ENCODE measurements around the gene KMT2C.

Gene KMT2C

DNA sequence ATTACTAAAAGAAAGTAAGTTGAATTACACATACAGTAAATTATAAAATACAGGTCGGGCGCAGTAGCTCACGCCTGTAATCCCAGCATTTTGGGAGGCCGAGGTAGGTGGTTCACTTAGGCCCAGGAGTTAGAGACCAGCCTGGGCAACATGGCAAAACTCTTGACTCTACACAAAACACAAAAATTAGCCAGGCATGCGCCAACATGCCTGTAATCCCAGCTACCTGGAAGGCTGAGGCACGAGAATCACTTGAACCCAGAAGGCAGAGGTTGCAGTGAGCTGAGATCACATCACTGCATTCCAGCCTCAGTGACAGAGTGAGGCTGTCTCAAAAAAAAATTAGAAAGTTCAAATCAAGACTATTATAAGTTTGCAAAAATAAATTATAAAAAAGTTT lies 235.4 kb downstream of the KMT2C start:
- no peak overlapping the region for H3K4me3 ChIP-seq (ENCODE audit: low read length)
- peak; percentile 64 for DNase-seq (ENCODE audit: low read depth)
- TF ChIP-seq, protein P1, sequence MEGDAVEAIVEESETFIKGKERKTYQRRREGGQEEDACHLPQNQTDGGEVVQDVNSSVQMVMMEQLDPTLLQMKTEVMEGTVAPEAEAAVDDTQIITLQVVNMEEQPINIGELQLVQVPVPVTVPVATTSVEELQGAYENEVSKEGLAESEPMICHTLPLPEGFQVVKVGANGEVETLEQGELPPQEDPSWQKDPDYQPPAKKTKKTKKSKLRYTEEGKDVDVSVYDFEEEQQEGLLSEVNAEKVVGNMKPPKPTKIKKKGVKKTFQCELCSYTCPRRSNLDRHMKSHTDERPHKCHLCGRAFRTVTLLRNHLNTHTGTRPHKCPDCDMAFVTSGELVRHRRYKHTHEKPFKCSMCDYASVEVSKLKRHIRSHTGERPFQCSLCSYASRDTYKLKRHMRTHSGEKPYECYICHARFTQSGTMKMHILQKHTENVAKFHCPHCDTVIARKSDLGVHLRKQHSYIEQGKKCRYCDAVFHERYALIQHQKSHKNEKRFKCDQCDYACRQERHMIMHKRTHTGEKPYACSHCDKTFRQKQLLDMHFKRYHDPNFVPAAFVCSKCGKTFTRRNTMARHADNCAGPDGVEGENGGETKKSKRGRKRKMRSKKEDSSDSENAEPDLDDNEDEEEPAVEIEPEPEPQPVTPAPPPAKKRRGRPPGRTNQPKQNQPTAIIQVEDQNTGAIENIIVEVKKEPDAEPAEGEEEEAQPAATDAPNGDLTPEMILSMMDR (IDR thresholded peaks at IDR 0.05; ENCODE audit: insufficient read depth, low read depth, low read length, missing control alignments) = no peak

DNA sequence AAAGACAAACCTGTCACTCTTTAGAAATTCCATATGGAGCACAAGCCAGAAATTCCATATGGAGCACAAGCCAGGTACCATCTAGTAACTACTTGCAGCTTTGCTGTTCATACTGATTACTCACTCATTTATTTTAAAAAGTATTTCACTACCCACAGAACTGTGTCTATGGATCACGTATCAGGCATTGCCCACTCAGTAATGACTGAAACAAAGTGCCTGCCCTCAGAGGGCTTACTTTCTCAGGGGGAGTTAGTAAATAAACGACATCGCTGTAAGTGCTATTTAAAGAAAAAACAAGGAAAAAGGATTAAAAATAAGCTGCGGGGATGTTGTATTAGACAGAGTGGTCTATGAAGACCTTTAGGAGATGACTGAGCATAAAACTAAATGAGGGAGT lies 239.4 kb downstream of the KMT2C start:
- DNase-seq (ENCODE audit: low read depth) = no peak
- TF ChIP-seq, protein P1 (IDR thresholded peaks at IDR 0.05; ENCODE audit: insufficient read depth, low read depth, low read length, missing control alignments) = no peak
- H3K4me3 ChIP-seq (ENCODE audit: low read length) = no peak overlapping the region

DNA sequence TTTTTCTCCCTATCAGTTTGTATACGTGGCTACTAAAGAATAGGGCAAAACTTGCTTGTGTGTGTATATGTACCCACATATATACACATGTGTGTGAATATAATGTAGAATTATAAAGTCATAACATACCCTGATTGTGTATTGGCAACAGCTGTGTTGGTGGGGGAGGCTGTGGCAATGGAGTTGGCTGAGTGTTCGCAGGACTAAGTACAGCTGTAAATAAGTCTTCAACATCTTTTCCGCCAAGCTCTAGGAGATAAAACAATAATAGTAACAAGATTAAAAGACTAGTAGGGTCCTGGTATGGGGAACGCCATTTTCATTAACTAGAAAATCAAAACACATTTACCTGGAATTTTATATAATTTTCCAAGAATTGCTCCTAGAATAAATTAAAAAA lies 241.9 kb downstream of the KMT2C start:
- no peak for DNase-seq (ENCODE audit: low read depth)
- TF ChIP-seq, protein P1 (IDR thresholded peaks at IDR 0.05; ENCODE audit: insufficient read depth, low read depth, low read length, missing control alignments) = no peak
- H3K4me3 ChIP-seq (ENCODE audit: low read length) = no peak overlapping the region

DNA sequence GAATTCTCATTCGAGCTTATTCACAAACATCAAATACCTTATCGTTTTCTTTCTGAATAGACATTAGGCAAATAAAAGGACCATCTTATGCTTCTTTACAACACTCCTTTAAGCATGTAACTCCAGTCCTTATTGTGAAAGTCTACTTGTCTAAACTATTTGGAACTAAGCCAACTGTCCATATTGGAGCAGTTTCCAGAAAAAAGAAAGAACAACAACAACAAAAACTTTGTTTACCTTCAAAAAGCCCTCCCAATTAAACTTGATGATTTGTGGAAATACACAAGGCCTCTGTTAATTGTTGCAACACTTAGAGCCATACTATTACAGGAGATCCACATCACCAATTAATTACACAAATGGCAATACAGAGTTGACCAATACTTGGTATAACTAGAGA lies 246.7 kb downstream of the KMT2C start:
- TF ChIP-seq, protein P1 (IDR thresholded peaks at IDR 0.05; ENCODE audit: insufficient read depth, low read depth, low read length, missing control alignments) = no peak
- no peak overlapping the region for H3K4me3 ChIP-seq (ENCODE audit: low read length)
- no peak for DNase-seq (ENCODE audit: low read depth)

DNA sequence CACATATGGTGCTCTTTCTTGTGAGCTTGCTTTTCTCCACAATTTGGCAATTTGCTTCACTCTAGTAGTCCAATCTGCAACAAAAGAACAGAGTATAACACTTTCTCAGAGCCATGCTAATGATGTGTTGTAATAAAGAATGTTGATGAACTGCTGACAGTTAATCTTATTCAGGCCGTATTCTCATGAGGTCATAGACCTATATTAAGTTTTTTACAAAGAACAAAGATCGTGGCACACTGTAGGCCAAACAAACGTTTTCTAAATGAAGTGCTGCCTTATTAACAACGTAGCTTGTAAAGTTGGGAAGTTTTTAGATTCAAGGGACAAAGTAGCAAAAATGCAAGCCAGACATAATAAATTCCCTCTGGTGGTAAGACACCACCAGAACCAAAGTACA lies 250.2 kb downstream of the KMT2C start:
- H3K4me3 ChIP-seq (ENCODE audit: low read length) = no peak overlapping the region
- no peak for DNase-seq (ENCODE audit: low read depth)
- TF ChIP-seq, protein P1 (IDR thresholded peaks at IDR 0.05; ENCODE audit: insufficient read depth, low read depth, low read length, missing control alignments) = no peak

DNA sequence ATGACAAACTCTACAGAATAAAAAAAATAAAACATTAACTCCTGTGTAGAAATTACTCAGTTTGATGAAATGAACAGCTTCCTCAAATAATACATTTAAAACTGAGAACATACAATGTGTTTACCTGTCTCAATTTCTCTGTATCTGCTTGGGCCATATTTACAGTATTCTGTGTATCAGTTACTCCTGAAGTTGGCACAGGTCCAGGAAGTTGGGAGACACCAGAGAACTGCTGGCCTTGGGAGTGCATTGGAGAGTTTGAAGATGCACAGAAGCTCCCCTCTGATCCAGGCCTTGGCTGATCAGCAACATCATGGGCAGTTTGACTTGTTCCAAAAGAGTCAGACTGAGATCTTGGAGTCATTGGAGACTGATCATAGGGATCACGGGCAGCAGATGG lies 255.2 kb downstream of the KMT2C start:
- TF ChIP-seq, protein P1 (IDR thresholded peaks at IDR 0.05; ENCODE audit: insufficient read depth, low read depth, low read length, missing control alignments) = no peak
- DNase-seq (ENCODE audit: low read depth) = no peak
- no peak overlapping the region for H3K4me3 ChIP-seq (ENCODE audit: low read length)

DNA sequence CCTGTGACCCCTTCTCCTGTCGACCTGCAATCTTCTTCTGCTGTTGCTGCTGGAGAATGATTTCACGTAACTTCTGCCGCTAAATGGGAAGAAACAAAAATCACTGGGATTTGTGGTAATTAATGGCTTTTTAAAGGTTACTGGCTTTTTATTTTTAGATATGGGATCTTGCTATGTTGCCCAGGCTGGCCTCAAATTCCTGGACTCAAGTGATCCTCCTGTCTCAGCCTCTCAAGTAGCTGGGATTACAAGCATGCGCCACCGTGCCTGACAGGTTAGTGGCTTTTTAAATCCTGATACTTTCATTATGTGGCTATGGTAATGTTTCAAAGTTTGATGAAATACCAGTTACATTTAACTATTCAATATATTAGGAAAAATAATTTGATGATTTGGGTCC lies 255.8 kb downstream of the KMT2C start:
- H3K4me3 ChIP-seq (ENCODE audit: low read length) = no peak overlapping the region
- TF ChIP-seq, protein P1 (IDR thresholded peaks at IDR 0.05; ENCODE audit: insufficient read depth, low read depth, low read length, missing control alignments) = no peak
- DNase-seq (ENCODE audit: low read depth) = no peak
